Thyroid gland (tissue), 4 donors: Measurements from ENCODE around the gene ADCY10. TPM values are rescaled to one million over a fixed set of nuclear protein-coding genes. Genes with fewer than 3 reads are reported as not detected.

ENCODE experiments used
- DNase-seq, 2 donors: peaks; one replicate each; pipeline ENCODE4 v3.0.0-alpha.2; 2019
- H3K27ac ChIP-seq, 3 donors: fragments of 200-600 bp; sonication (generic); 1 replicate in 2 of 3; 2 replicates in 1 of 3; pipeline ENCODE4 v1.5.1; 2016 to 2019; ENCODE audit warnings: mild to moderate bottlenecking in 1 of 3, moderate library complexity in 1 of 3
- H3K27me3 ChIP-seq: fragments of 200-600 bp; sonication (generic); one replicate; pipeline ENCODE4 v1.5.1; 2019
- H3K36me3 ChIP-seq, 2 donors: fragments of 200-600 bp; sonication (generic); one replicate each; pipeline ENCODE4 v1.5.1; 2016 to 2019
- H3K4me1 ChIP-seq, 2 donors: fragments of 200-600 bp; sonication (generic); one replicate each; pipeline ENCODE4 v1.5.1; 2017 to 2019
- H3K4me3 ChIP-seq, 3 donors: fragments of 200-600 bp; sonication (generic); replicated peaks in 1 of 3; 1 replicate in 2 of 3; 2 replicates in 1 of 3; pipeline ENCODE4 v1.5.1; 2016; ENCODE audit warnings: mild to moderate bottlenecking in 1 of 3
- H3K9me3 ChIP-seq: fragments of 200-600 bp; sonication (generic); one replicate; pipeline ENCODE4 v1.5.1; 2017
- CTCF ChIP-seq, 6 experiments: fragments of 200-600 bp in 3 of 6; fragments of 450-650 bp in 3 of 6; sonication (generic) in 3 of 6; IDR thresholded peaks; one replicate each; pipeline ENCODE4 v1.5.1; 2016 to 2019; ENCODE audit warnings: antibody characterized with exemption in 6 of 6, mild to moderate bottlenecking in 2 of 6, inconsistent platforms in 1 of 6, moderate library complexity in 1 of 6
- POLR2A ChIP-seq, 2 donors: fragments of 450-650 bp; IDR thresholded peaks; one replicate each; pipeline ENCODE4 v1.6.1; 2017; ENCODE audit warnings: antibody characterized with exemption in 2 of 2, mild to moderate bottlenecking in 2 of 2, moderate library complexity in 1 of 2
- whole genome bisulfite sequencing, 2 donors: methylation state at CpG; one replicate each; pipeline ENCODE4 v1.1.5; 2017; 5-methylcytosine and 5-hydroxymethylcytosine counted together
- intact Hi-C: fragments of 100-400 bp; cut with DNase I; formaldehyde crosslinking; loops from one replicate; pipeline ENCODE4 v1.15.1; 2023
- total RNA-seq, 4 donors: library from RNA; depleted of rRNA; stranded (reverse); fragments of >200 nt; gene quantifications; one replicate each; pipeline ENCODE4 v1.2.3, GENCODE V29; 2016

Gene ADCY10
- total RNA-seq, 4 donors from 2014 or later: 0.15 to 0.45 (median 0.40) TPM; not detected in 1

- H3K4me1 ChIP-seq: peaks cover 7 to 9% of the 10 kb centered on the region in 2 donors
- H3K4me3 ChIP-seq: no peak overlapping the region
- no peaks in the 10 kb centered on the region for H3K9me3 ChIP-seq
- no peak for DNase-seq
- H3K27ac ChIP-seq: no peak overlapping the region
- no peaks in the 10 kb centered on the region for H3K36me3 ChIP-seq
- no peaks in the 10 kb centered on the region for H3K27me3 ChIP-seq
- 86 to 91% methylated on average over 6 of the region's 6 CpGs for WGBS, 2 donors
- intact Hi-C loops: no loop called here
- no peak for TF ChIP-seq CTCF (IDR thresholded peaks at IDR 0.05)
- no peak for TF ChIP-seq POLR2A (IDR thresholded peaks at IDR 0.05)
Measured at GRCh38 chr1:167926486-167926997, 12.6 kb upstream of the ADCY10 start.

DNA sequence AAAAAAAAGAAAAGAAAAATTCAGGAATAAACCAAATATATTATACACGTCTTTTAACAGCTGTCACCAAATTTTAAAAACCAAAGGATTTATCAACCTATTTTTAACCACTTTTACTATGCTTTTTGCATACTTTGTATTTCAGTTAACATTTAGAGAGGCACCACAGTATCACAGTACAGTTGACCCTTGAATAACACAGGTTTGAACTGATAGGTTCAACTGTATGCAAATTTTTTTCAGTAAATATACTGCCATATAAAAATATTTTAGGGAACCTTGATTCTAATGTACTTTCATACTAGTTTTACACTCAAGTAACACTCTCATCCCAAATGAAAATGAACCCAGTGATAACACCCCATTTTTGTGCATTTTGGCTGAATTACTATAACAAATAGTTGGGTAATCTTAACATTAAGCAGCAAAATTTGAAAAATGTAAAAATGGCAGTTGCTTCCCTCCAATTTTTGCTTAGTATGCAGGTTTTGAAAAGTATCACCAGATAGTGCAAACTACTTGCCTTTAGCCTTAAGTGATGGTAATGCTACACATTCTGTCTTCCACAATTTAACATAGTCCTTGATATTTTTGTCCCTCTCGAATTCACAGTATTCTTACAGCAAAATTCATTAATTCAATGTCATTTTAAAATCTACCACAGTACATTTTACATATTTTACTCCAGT is 10.8 kb upstream of the ADCY10 start:
- intact Hi-C loops: no loop called here
- no peak for DNase-seq
- Histone ChIP-seq H3K36me3 (no peaks in the 10 kb centered on the region), H3K9me3 (no peaks in the 10 kb centered on the region), H3K4me3 (no peak overlapping the region), H3K27me3 (no peaks in the 10 kb centered on the region), H3K27ac (no peak overlapping the region), H3K4me1 (peaks cover 7 to 9% of the 10 kb centered on the region in 2 donors)
- WGBS, 2 donors: 94 to 98% methylated on average over 2 of the region's 2 CpGs
- TF ChIP-seq CTCF (IDR thresholded peaks at IDR 0.05): no peak
- no peak for TF ChIP-seq POLR2A (IDR thresholded peaks at IDR 0.05)

DNA sequence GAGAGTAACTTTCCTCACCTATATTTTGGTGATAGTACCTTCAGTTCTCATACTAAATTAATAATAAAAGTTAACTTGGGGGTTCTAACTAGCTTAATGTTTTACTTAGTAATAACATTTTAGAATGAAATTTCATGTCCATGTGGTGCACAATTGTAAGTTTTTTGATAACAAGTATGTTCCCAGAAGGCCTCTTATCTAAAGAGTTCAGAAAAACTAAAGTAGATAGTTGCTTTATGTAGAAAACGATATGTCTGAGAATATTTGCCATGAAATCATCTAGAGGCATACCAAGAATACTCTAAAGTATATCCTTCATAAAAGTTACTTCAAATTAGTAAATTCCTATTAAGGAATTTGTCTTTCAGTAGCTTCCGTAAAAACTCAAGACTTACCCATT is 10.2 kb upstream of the ADCY10 start:
- intact Hi-C loops: no loop called here
- no peak for DNase-seq
- WGBS, 2 donors: 92 to 95% methylated on average over 2 of the region's 2 CpGs
- TF ChIP-seq POLR2A (IDR thresholded peaks at IDR 0.05) (no peak), CTCF (IDR thresholded peaks at IDR 0.05) (no peak)
- Histone ChIP-seq H3K27me3 (no peaks in the 10 kb centered on the region), H3K27ac (no peak overlapping the region), H3K36me3 (no peaks in the 10 kb centered on the region), H3K4me1 (peaks cover 7 to 9% of the 10 kb centered on the region in 2 donors), H3K9me3 (no peaks in the 10 kb centered on the region), H3K4me3 (no peak overlapping the region)

DNA sequence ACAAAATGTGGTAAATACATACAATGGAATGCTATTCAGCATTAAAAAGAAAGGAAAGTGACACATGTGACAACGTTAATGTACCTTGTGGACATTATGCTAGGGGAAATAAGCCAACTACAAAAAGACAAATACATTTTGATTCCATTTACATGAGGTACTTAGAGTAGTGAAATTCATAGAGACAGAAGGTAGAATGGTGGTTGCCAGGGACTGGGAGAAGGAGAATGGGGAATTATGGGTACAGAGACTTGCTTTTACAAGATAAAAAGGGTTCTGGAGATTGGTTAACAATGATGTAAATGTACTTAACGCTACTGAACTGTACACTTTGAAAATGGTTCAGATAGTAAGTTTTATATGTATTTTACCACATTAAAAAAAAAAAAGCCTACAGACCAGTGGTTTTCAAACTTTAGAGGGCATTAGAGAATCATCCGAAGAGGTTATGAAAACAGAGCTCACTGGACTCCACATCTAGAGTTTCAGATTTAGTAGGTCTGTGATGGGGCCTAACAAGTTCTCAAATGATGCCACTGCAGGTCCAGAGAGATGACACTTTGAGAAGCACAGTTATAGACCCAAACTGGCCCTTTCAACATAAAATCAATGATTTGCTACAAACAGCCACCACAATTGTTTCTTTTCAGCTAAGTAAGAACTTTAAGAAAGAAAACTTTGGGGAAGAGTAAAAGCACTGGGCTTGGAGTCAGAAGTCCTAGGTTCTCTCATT is 9.6 kb upstream of the ADCY10 start:
- H3K27ac ChIP-seq: no peak overlapping the region
- DNase-seq: no peak
- no peaks in the 10 kb centered on the region for H3K36me3 ChIP-seq
- 91 to 96% methylated on average over 3 of the region's 3 CpGs for WGBS, 2 donors
- intact Hi-C loops: no loop called here
- no peaks in the 10 kb centered on the region for H3K27me3 ChIP-seq
- H3K4me1 ChIP-seq: peaks cover 7 to 9% of the 10 kb centered on the region in 2 donors
- TF ChIP-seq POLR2A (IDR thresholded peaks at IDR 0.05): no peak
- no peak overlapping the region for H3K4me3 ChIP-seq
- H3K9me3 ChIP-seq: no peaks in the 10 kb centered on the region

- DNase-seq: no peak
- no peak overlapping the region for H3K27ac ChIP-seq
- peaks cover 6 to 9% of the 10 kb centered on the region in 2 donors for H3K4me1 ChIP-seq
- H3K9me3 ChIP-seq: no peaks in the 10 kb centered on the region
- H3K27me3 ChIP-seq: no peaks in the 10 kb centered on the region
- intact Hi-C loops: no loop called here
- H3K4me3 ChIP-seq: no peak overlapping the region
- 91 to 94% methylated on average over 1 of the region's 1 CpG for WGBS, 2 donors
- no peaks in the 10 kb centered on the region for H3K36me3 ChIP-seq
- TF ChIP-seq POLR2A (IDR thresholded peaks at IDR 0.05): no peak
- no peak for TF ChIP-seq CTCF (IDR thresholded peaks at IDR 0.05)
Measured at GRCh38 chr1:167922611-167923074, 8.7 kb upstream of the ADCY10 start.
